ENCODE results near the gene ARSJ. TPM values are rescaled to one million over a fixed set of nuclear protein-coding genes. Genes with fewer than 3 reads are reported as not detected.

Gene ARSJ
- total and polyA plus RNA-seq, 11 donors = 0.30 to 7.0 (median 1.7) TPM

- no peak overlapping the region for H3K4me3 ChIP-seq
- no peak for ATAC-seq
- intact Hi-C loops (cut with DNase I) = no loop called here
- no peak for DNase-seq
- H3K36me3 ChIP-seq = no peaks in the 10 kb centered on the region
- H3K9me3 ChIP-seq = no peaks in the 10 kb centered on the region
- H3K27me3 ChIP-seq = peaks cover 0 to 2% (median 0%) of the 10 kb centered on the region in 9 donors
- TF ChIP-seq POLR2A (IDR thresholded peaks at IDR 0.05) = no peak
- TF ChIP-seq CTCF (IDR thresholded peaks at IDR 0.05) = no peak
- no peak overlapping the region for H3K27ac ChIP-seq
- WGBS, 4 donors = 78 to 83% (median 81%) methylated on average over 5 of the region's 5 CpGs
- no peaks in the 10 kb centered on the region for H3K4me1 ChIP-seq
Observed at GRCh38 chr4:114025176-114025777, 45.8 kb upstream of the ARSJ start.

GRCh38 chr4:114021451-114021850 is 42.0 kb upstream of the ARSJ start:
- no peak overlapping the region for H3K27ac ChIP-seq
- intact Hi-C loops (cut with DNase I) = no loop called here
- H3K4me1 ChIP-seq = no peaks in the 10 kb centered on the region
- TF ChIP-seq CTCF (IDR thresholded peaks at IDR 0.05) = no peak
- TF ChIP-seq POLR2A (IDR thresholded peaks at IDR 0.05) = no peak
- DNase-seq (no peak), ATAC-seq (no peak)
- WGBS, 4 donors = 79 to 82% (median 80%) methylated on average over 3 of the region's 3 CpGs
- H3K27me3 ChIP-seq = peaks cover 0 to 2% (median 0%) of the 10 kb centered on the region in 9 donors
- no peaks in the 10 kb centered on the region for H3K36me3 ChIP-seq
- H3K4me3 ChIP-seq = no peak overlapping the region
- H3K9me3 ChIP-seq = no peaks in the 10 kb centered on the region

- Histone ChIP-seq H3K36me3 (no peaks in the 10 kb centered on the region), H3K27ac (no peak overlapping the region), H3K4me1 (no peaks in the 10 kb centered on the region), H3K4me3 (no peak overlapping the region), H3K9me3 (no peaks in the 10 kb centered on the region), H3K27me3 (no peaks in the 10 kb centered on the region)
- TF ChIP-seq POLR2A (IDR thresholded peaks at IDR 0.05) (no peak), CTCF (IDR thresholded peaks at IDR 0.05) (no peak)
- 77 to 91% (median 80%) methylated on average over 1 of the region's 1 CpG for WGBS, 4 donors
- no peak for ATAC-seq
- intact Hi-C loops (cut with DNase I) = no loop called here
- no peak for DNase-seq
Observed at GRCh38 chr4:114019969-114020358, 40.5 kb upstream of the ARSJ start.

GRCh38 chr4:114019276-114019968 is 40.0 kb upstream of the ARSJ start:
- TF ChIP-seq CTCF (IDR thresholded peaks at IDR 0.05) (no peak), POLR2A (IDR thresholded peaks at IDR 0.05) (no peak)
- H3K4me1 ChIP-seq = no peaks in the 10 kb centered on the region
- WGBS, 4 donors = 44 to 48% (median 45%) methylated on average over 2 of the region's 2 CpGs
- no peaks in the 10 kb centered on the region for H3K36me3 ChIP-seq
- no peaks in the 10 kb centered on the region for H3K9me3 ChIP-seq
- H3K27ac ChIP-seq = no peak overlapping the region
- no peak overlapping the region for H3K4me3 ChIP-seq
- H3K27me3 ChIP-seq = no peaks in the 10 kb centered on the region
- no peak for DNase-seq
- ATAC-seq = no peak
- intact Hi-C loops (cut with DNase I) = no loop called here

All from heart left ventricle (tissue), 16 donors.